Mammary epithelial cell (primary cell): Measurements from ENCODE around the gene COL27A1.

Source experiments
- CTCF ChIP-seq, 2 donors: IDR thresholded peaks in 1 of 2; conservative IDR thresholded peaks in 1 of 2; 2 replicates each; pipeline ENCODE4 v1.5.1; 2011 to 2012; ENCODE audit warnings: inconsistent platforms in 2 of 2, low read length in 2 of 2, mild to moderate bottlenecking in 2 of 2, control low read depth in 1 of 2, low read depth in 1 of 2; ENCODE audit not compliant: insufficient read depth in 1 of 2; ENCODE audit errors: extremely low read depth in 1 of 2
- EZH2 ChIP-seq: IDR thresholded peaks from 2 replicates; pipeline ENCODE4 v1.6.1; 2012; ENCODE audit warnings: low read length, inconsistent platforms, borderline replicate concordance

DNA sequence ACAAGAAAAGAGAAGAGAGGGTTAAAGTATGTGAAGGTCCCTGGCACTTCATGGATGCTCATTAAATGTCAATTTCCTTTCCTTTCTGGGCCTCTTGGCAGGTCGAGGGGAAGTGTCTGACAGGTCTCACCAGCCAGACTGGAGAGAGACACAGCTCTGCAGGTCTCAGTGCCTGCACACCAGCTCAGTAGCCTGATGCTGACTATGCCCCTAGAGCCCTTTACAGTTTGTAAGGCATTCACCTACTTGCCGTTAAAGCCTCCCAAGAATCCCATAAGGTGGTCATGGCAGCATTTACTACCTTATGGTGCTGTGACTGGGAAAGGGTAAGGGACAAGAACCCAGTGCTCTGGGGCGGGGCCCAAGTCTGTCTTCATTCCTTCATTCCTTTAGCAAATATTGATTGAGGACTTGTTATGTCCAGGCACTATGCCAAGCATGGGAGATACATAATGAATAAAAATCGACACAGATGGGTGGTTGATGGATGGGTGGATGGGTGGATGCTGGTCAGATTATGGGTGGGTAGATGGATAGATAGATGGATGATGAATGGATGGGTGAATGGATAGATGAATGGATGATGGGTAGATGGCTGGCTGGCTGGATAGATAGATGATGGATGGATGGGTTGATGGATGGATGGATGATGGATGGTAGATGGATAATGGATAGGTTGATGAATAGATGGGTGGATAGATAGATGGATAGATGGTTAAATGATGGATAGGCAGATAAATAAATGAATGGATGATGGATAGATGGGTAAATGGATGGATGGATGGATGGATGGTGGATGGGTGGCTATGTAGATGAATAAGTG, 34.9 kb upstream of the COL27A1 start:
- TF ChIP-seq CTCF (conservative IDR thresholded peaks at IDR 0.05 in 1 of 2, IDR thresholded peaks at IDR 0.05 in 1 of 2; ENCODE audit: extremely low read depth in 1 of 2, insufficient read depth in 1 of 2, low read depth in 1 of 2, low read length in 2 of 2) (no peak), EZH2 (no peak)
